GM12892 (cell line): ENCODE data around the gene RETREG1.

ENCODE experiments used
- POLR2AphosphoS5 ChIP-seq: IDR thresholded peaks from 2 replicates; pipeline ENCODE4 v1.6.1; 2011; ENCODE audit warnings: low read depth, low read length, control low read depth
- TAF1 ChIP-seq: IDR thresholded peaks from 2 replicates; pipeline ENCODE4 v1.6.1; 2011; ENCODE audit warnings: low read depth, mild to moderate bottlenecking, control low read depth, low read length, borderline replicate concordance

DNA sequence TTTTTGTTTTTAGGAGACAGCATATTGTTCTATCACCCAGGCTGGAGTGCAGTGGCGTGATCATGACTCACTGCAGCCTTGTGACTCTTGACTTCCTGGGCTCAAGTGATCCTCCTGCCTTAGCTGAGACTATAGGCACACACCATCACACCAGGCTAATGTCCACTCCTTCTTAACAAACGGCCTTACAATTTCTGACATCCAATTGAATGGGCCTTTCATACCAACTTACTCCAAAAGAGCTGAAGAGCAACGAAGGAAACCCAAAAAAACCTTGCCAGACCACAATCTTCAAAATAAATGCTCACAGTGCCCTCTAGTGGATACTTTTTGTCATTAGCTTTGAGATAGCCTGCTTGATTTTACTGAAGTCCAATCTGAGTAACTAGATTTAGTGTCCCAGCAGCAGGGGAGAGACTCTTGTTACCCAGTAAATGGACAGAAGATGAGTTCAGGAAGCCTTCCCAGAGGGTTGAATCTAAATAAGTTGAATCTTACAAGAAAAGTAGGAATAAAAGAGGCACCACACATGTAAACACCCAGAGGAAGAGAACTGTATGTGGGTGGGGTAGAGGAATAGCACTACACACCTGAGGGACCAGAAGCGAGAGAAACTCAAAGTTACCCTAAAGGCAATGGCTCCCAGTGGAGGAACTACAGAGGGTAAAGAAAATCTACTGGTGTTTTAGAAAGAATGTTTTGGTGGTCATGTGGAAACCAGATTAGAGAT lies 160.5 kb downstream of the RETREG1 start:
- no peak for TF ChIP-seq POLR2AphosphoS5
- no peak for TF ChIP-seq TAF1
